Liver (tissue), 2 donors: Measurements from ENCODE around the gene TMEM178A.

Experiments used
- GABPA ChIP-seq, 2 donors: IDR thresholded peaks in 1 of 2; conservative IDR thresholded peaks in 1 of 2; 2 replicates each; pipeline ENCODE4 v1.6.1; 2016; ENCODE audit warnings: antibody characterized with exemption in 2 of 2, mild to moderate bottlenecking in 1 of 2, moderate library complexity in 1 of 2
- JUND ChIP-seq, 2 donors: IDR thresholded peaks; 2 replicates each; pipeline ENCODE4 v1.6.1; 2016; ENCODE audit warnings: antibody characterized with exemption in 2 of 2
- RAD21 ChIP-seq, 2 donors: IDR thresholded peaks; 2 replicates each; pipeline ENCODE4 v1.6.1; 2016; ENCODE audit warnings: antibody characterized with exemption in 2 of 2, mild to moderate bottlenecking in 2 of 2
- donor health status: healthy.

- no peak for TF ChIP-seq JUND (IDR thresholded peaks at IDR 0.05)
- no peak for TF ChIP-seq RAD21 (IDR thresholded peaks at IDR 0.05)
- no peak for TF ChIP-seq GABPA (IDR thresholded peaks at IDR 0.05 in 1 of 2, conservative IDR thresholded peaks at IDR 0.05 in 1 of 2)
Measured at GRCh38 chr2:39658371-39658770, 7.3 kb upstream of the TMEM178A start.
